ENCODE data around the gene CCL27.

The CCL27 gene

GRCh38 chr9:34662526-34663302 lies at the start of gene CCL27:
TSS of gene CCL27 (minus strand) at chr9:34662657. CDS start at chr9:34662633, 24 bp downstream.
- DNase-seq (ENCODE audit: low read depth in 3 of 3), result no peak

GRCh38 chr9:34712140-34712539 lies 49.7 kb upstream of the CCL27 start:
- DNase-seq (ENCODE audit: low read depth in 3 of 3), result no peak

- no peak for DNase-seq (ENCODE audit: low read depth in 3 of 3)
Measured at GRCh38 chr9:34710023-34710422, 47.6 kb upstream of the CCL27 start, which contains the start of gene CCL21. TSS of gene CCL21 (minus strand) at chr9:34710136. CDS start at chr9:34710066, 70 bp downstream.

- no peak for DNase-seq (ENCODE audit: low read depth in 3 of 3)
Measured at GRCh38 chr9:34709196-34709978, 46.9 kb upstream of the CCL27 start.

GRCh38 chr9:34707130-34707529 lies 44.7 kb upstream of the CCL27 start:
- DNase-seq (ENCODE audit: low read depth in 3 of 3), result no peak

- DNase-seq (ENCODE audit: low read depth in 3 of 3), result peak; percentile 71 to 76 (median 72)
Measured at GRCh38 chr9:34701769-34702736, 39.6 kb upstream of the CCL27 start.

- DNase-seq (ENCODE audit: low read depth in 3 of 3), result peak; percentile 56 to 70 (median 59)
Measured at GRCh38 chr9:34701023-34701768, 38.7 kb upstream of the CCL27 start.

- no peak for DNase-seq (ENCODE audit: low read depth in 3 of 3)
Measured at GRCh38 chr9:34694811-34695210, 32.4 kb upstream of the CCL27 start.

- DNase-seq (ENCODE audit: low read depth in 3 of 3), result no peak
Measured at GRCh38 chr9:34693560-34693959, 31.1 kb upstream of the CCL27 start.

- no peak for DNase-seq (ENCODE audit: low read depth in 3 of 3)
Measured at GRCh38 chr9:34691936-34692315, 29.5 kb upstream of the CCL27 start.

- no peak for DNase-seq (ENCODE audit: low read depth in 3 of 3)
Measured at GRCh38 chr9:34690983-34691935, 28.8 kb upstream of the CCL27 start, which contains the start of gene CCL19. TSS of gene CCL19 (minus strand) at chr9:34691276. CDS start at chr9:34691139, 137 bp downstream.

GRCh38 chr9:34689512-34689911 lies 27.1 kb upstream of the CCL27 start:
- no peak for DNase-seq (ENCODE audit: low read depth in 3 of 3)

GRCh38 chr9:34689116-34689470 lies 26.6 kb upstream of the CCL27 start:
- DNase-seq (ENCODE audit: low read depth in 3 of 3), result no peak

GRCh38 chr9:34688329-34689115 lies 26.1 kb upstream of the CCL27 start:
- no peak for DNase-seq (ENCODE audit: low read depth in 3 of 3)

GRCh38 chr9:34687276-34688030 lies 25.0 kb upstream of the CCL27 start:
- no peak for DNase-seq (ENCODE audit: low read depth in 3 of 3)

- no peak for DNase-seq (ENCODE audit: low read depth in 3 of 3)
Measured at GRCh38 chr9:34686732-34687131, 24.3 kb upstream of the CCL27 start.

- no peak for DNase-seq (ENCODE audit: low read depth in 3 of 3)
Measured at GRCh38 chr9:34686231-34686630, 23.8 kb upstream of the CCL27 start.

GRCh38 chr9:34685591-34685990 lies 23.1 kb upstream of the CCL27 start:
- DNase-seq (ENCODE audit: low read depth in 3 of 3), result no peak

All from stimulated activated CD4-positive, alpha-beta T cell treated with anti-CD3 and anti-CD28 coated beads, TNF-alpha, amount 100 ng/mL, for 4 hours (primary cell).